NCI-H1436 (cell line): Measurements from ENCODE around the gene SRL.
A peak's percentile ranks its signal among the peaks of the same experiment; 100 is the strongest.

ENCODE experiments used
- DNase-seq: peaks from one replicate; lab custom pipeline; 2025; lab: John Stamatoyannopoulos, UW

The SRL gene

GRCh38 chr16:4241928-4242283 lies at the start of gene SRL:
SRL (minus strand) TSS chr16:4242080; CDS start chr16:4242067, 13 bp downstream.
- DNase-seq = no peak

GRCh38 chr16:4290236-4290830 lies 48.5 kb upstream of the SRL start:
- peak; percentile 20 for DNase-seq

- peak; percentile 59 for DNase-seq
Measured at GRCh38 chr16:4288148-4288921, 46.5 kb upstream of the SRL start.

DNA sequence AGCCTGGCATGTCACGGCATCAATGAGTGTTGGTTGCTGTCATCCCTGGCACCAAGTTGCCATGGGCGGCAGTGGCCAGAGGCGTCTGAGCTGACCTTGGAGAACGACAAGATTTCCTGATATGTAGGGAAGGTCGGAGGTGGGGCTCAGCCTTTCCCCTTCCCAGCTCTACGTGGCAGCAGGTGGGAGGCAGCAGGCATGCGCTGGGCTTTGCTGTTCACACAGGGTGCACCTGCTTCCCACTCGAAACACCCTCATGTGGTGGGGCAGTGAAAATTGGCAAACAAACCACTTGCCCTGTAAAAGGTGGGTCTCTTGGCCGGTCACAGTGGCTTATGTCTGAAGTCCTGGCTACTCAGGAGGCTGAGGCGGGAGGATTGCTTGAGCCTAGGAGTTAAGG lies 43.3 kb upstream of the SRL start:
- no peak for DNase-seq

DNA sequence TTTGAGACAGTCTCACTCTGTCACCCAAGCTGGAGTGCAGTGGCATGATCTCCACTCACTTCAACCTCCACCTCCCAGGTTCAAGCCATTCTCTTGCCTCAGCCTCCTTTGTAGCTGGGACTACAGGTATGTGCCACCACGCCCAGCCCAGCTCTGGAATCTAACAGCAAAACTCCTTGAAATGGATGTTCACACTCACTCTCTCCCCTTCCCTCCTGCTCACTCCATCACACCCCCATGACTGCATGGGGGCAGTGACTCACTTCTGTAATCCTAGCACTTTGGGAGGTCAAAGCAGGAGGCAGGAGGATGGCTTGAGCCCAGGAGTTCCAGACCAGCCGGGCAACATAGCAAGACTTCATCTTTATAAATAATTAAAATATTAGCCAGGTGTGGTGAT lies 42.1 kb upstream of the SRL start:
- DNase-seq = no peak

DNA sequence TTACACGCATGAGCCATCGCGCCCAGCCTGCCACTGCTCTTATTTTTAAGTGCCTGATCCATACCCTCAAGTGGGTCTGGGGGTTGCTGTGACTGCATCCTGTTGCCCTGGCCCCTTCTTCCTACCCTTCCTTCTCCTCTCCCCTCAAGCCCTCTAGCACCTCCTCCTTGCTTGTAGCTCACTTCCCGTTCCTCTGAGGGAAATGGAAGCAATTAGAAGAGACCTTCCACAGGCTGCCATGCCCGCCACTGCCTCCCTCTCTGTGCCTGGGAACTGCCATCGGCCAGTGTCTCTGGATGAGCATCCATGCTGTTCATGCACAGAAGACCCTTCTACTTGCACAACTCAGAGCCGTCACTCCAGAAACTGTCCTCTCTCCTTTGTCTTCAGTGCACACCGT lies 41.6 kb upstream of the SRL start:
- no peak for DNase-seq

DNA sequence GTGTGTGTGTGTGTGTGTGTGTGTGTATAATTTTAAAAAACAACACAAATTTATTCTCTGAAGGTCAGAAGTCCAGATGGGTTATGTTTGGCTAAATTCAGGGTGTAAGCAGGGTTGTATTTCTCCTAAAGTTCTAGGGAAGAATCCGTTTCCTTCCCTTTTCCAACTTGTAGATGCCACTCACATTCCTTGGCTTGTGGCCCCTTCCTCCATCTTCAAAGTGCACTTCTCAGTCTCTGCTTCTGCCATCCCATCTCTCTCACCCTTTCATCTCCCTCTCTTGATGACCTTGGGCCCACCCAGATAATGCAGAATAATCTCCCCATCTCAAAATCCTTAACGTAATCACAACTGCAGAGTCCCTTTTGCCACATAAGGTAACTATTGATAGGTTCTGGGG lies 38.7 kb upstream of the SRL start:
- DNase-seq = no peak

DNA sequence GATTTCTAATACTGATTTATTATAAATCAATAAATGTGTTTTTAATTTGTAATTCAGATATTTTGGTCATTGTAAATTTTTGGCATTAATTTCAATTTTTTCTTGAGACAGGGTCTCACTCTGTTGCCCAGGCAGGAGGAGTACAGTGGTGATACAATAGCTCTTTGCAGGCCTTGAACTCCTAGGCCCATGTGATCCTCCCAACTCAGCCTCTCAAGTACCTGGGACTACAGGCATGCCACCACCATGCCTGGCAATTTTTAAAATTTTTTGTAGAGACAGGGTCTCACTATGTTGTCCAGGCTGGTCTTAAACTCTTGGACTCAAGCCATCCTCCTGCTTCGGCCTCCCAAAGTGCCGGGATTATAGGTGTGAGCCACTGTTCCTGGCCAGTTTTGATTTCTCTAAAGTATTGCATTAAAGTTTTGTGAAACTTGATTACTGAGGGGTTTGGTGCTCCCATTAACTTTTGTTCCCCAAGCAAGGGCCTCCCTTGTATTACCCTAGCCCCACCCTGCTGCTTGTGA lies 36.2 kb upstream of the SRL start:
- no peak for DNase-seq

DNA sequence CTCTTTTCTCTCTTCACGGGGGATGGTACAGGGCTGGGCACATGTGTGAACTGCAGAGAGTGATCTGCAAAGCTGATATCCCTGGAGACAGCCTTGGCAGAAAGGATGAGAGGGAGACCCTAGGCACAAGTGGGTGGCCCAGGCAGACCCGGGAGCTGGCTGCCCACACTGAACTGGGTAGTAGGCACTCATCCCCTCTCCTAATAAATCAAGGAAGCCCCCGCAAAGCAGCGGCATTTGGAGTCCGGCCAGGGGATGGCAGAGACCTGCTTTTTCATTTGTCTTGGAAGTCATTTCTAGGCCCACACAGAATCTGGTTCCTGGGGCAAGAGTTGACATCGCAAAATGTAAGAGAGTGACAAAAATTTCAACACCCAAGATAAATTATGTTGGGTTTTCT lies 34.0 kb upstream of the SRL start:
- DNase-seq = no peak

DNA sequence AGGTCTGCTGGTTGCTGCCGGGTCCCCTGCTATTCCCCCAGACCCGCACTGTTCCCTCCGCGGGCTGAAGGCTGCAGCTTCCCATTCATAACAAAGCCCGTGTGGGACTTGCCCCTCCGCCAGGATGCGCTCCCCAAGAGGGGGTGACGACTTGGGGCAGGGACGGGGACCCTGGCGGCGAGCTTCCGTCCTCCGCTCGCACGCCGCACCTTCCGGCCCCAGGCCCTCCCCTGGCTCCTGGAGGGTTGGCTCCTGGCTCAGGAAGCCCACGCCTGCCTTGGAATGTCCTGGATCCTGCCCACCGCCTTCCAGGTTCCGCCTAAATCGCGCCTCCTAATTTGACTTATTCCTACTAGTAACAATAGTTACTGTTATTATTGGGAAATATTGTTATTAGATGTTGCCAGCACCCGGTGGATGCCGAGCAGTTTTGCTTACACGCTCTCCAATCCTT lies 32.0 kb upstream of the SRL start:
- peak; percentile 33 for DNase-seq

- DNase-seq = peak; percentile 19
Measured at GRCh38 chr16:4272114-4272956, 30.5 kb upstream of the SRL start.

DNA sequence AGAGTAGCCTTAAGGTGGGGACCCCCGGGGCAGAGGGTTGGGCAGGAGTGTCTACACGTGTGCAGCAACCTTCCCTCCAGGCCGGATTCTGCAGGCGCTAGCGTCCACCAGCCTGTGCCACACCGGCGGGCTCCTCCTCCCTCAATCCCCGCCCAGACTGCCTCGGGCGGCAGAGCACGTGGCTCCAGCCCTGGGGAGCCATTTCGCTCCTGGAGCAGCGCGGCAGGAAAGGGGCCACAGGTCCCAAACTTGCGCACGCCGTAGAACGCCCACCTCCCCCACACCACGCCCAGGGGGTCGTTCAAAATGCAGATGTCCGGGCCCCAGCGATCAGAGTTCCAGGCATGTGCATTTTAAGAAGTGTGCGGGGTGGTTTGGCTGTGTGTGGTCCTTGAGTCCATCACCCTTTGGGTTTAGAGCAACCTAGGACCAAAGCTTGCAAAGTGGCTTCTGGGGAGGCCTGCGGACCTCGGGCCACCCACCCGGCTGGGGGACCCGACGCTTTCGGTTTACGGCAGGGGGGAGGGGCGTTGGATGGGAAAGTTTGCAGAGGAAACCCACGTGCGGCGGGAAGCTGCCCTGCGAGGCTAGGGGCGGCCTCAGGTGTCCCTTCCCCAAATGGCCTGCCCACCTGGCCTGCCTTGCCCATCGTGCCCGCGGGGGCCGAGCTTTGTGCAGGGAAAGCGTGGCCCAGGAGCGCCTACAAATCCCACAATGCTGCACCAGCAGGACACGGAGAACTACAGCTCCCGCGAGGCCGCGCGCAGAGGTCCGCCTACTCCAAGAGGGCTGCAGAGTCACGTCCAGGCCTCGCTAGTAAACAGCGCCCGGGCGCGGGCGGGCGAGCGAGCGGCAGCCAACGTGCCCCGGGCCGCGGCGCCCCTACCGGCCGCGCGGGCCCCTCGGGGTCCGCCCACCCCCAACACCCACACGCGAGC lies 29.6 kb upstream of the SRL start:
- peak; percentile 89 for DNase-seq

DNA sequence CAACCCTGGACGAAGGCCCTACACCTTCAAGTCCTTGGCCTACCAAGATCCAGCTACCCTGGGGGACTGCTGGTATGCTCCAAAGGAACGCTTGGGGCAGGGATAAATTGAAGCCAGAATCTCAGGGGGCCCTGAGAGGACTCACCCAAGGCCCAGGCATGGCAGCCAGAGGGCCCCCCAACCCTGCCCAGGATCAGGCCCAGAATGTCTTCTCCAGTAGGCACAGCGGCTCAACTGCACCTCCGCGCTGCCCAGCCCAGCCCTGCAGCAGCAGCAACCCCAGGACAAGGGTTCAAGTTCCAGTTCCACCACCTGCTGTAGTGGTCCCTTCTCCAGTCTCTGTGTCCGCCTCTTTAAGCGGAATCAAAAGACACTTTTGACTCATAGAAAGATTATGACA lies 28.7 kb upstream of the SRL start:
- no peak for DNase-seq

GRCh38 chr16:4270091-4270490 lies 28.2 kb upstream of the SRL start:
- no peak for DNase-seq

DNA sequence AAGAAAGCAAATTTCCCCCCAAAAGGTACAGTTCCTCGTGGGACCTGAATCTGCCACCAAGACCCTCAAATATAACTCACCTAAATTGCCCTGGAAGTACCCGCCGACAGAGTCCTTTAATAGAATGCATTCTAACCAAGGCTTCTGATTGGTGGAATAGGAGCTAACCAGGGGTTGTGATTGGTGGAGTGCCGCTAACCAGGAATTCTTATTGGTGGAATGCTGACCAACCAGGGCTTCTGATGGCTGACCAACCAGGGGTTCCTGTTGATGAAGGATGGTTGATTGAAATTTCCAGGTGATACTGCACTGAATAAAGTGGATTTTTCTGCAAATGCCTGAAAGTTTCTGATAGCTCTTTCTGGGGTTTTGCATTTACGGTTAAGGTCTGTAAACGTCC lies 24.5 kb upstream of the SRL start:
- no peak for DNase-seq

- DNase-seq = no peak
Measured at GRCh38 chr16:4265676-4266075, 23.8 kb upstream of the SRL start.

GRCh38 chr16:4264546-4264945 lies 22.7 kb upstream of the SRL start:
- DNase-seq = no peak

DNA sequence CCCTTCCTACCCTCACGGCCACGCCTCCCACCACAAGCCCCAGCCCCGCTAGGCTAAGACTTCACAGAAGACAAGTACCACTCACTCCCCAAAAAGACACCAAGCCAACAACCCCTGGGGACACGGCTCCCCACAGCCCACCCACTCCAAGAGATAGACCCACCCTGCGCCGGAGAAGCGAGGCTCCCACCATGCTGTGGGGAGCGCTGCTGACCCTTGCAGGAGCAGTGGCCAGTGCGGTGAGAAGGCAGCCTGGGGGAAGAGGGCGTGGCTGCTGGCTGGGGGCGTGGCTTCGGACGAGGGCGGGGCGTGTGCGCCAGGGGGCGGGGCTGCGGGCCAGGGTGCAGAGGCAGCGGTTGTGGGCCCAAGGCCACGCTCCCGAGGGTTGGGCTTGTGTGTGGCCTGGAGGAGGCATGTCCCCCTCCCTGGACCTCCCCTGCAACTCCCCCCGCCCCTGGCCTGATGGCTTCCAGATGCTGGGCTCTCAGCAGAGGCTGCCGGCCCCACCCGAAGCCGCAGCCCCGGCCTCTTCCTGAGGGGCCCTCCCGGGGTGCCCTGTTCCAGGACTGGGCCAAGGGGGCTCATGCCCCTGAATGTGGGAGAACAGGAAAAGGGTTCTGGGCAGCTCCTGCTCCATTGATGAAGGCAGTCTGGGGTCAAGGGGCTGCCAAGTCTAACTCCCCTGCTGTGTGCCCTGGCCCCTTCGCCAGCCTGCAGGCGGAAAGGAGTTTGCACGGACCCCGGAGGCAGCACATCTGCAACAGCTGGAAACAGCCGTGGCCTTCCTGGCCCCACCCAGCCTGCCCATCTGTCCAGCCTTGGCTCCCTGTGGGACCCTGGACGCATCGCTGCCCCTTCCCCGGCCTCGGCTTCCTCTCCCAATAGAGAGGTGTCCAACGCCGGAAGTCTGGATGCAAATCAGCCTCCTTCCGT lies 21.9 kb upstream of the SRL start:
- DNase-seq = no peak

DNA sequence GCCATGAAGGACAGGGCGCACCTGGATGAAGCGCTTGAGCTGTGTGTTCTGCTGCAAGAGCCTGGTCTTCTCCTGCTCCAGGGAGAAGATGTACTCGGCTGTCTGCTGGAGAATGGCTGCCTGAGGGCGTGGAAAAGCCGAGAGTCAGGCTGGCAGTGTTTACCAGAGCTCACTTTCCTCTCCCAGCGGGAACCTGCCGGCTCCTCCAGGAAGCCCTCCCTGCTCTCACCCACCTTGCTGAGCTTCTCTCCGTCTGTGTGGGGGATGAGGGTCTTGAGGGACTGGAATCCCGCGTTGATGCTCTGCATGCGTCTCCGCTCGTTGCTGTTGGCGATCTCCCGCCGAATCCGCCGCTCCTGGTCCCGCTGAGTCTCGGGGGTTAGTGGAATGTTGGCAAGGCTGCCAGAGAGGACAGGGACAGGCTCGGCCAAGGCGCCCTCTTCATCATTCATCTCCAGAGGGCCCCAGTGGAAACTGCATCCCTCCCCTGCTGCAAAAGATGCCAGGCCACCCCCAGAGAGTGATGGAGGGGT lies 20.5 kb upstream of the SRL start:
- no peak for DNase-seq

DNA sequence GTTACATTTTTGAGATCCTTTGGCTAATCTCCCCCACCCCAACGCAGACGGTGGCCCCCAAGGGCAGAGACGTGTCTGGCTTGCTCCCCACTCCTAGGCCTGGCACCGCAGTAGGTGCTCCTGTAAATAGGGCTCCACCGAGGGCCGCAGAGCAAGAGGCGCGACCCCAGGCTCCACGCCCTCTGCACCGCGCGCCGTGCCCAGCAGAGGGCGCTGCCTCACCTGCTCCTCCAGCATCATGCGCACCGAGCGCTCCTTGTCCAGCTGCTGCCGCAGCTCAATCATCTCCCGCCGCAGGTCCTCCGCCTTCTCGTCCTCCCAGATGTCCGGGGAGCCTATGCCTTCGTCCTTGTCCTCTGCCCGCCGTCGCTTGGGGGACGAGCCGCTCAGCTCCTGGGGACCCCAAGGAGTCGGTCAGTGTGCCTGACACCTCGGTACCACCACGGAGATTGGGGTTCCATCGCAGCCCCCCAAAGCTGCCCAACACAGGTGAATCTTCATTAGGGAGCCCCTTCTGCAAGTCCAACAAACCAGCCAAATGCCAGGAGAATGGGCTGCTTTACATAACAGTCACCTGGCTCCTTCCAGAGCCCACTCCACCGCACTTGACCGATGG lies 19.8 kb upstream of the SRL start:
- DNase-seq = no peak
